HuH-7.5 (cell line): Measurements from ENCODE around the gene CH25H.
"Not testable (repeated sequence)": the region's sequence is repeated elsewhere in the genome, so short reads cannot be mapped to it uniquely, and the experiment has no call there.

Source experiments
- DNase-seq: peaks from one replicate; pipeline ENCODE4 v3.0.0; 2011; ENCODE audit warnings: low spot score

The CH25H gene

GRCh38 chr10:89197473-89197872 lies 9.6 kb downstream of the CH25H start:
- no peak for DNase-seq

GRCh38 chr10:89191301-89191700 lies 15.8 kb downstream of the CH25H start:
- not testable (repeated sequence) for DNase-seq

GRCh38 chr10:89189211-89189734 lies 17.8 kb downstream of the CH25H start:
- DNase-seq: no peak

- no peak for DNase-seq
Observed at GRCh38 chr10:89185658-89186057, 21.5 kb downstream of the CH25H start.

GRCh38 chr10:89184638-89185037 lies 22.5 kb downstream of the CH25H start:
- DNase-seq: no peak

GRCh38 chr10:89183571-89183970 lies 23.5 kb downstream of the CH25H start:
- DNase-seq: no peak

GRCh38 chr10:89182894-89183293 lies 24.2 kb downstream of the CH25H start:
- DNase-seq: no peak

GRCh38 chr10:89175816-89176215 lies 31.3 kb downstream of the CH25H start:
- DNase-seq: no peak

- DNase-seq: no peak
Observed at GRCh38 chr10:89173075-89173474, 34.0 kb downstream of the CH25H start.

GRCh38 chr10:89171996-89172395 lies 35.1 kb downstream of the CH25H start:
- no peak for DNase-seq

- DNase-seq: no peak
Observed at GRCh38 chr10:89171263-89171872, 35.7 kb downstream of the CH25H start.

- DNase-seq: not testable (repeated sequence)
Observed at GRCh38 chr10:89168354-89168900, 38.7 kb downstream of the CH25H start.

- DNase-seq: no peak
Observed at GRCh38 chr10:89167915-89168314, 39.2 kb downstream of the CH25H start.

- DNase-seq: no peak
Observed at GRCh38 chr10:89165923-89166322, 41.2 kb downstream of the CH25H start.

GRCh38 chr10:89164920-89165319 lies 42.2 kb downstream of the CH25H start:
- DNase-seq: no peak

- DNase-seq: no peak
Observed at GRCh38 chr10:89164080-89164479, 43.0 kb downstream of the CH25H start.

- no peak for DNase-seq
Observed at GRCh38 chr10:89163265-89163995, 43.7 kb downstream of the CH25H start.

GRCh38 chr10:89162596-89162995 lies 44.5 kb downstream of the CH25H start:
- no peak for DNase-seq

- DNase-seq: no peak
Observed at GRCh38 chr10:89160339-89160738, 46.8 kb downstream of the CH25H start.

GRCh38 chr10:89159761-89160160 lies 47.4 kb downstream of the CH25H start:
- DNase-seq: no peak

GRCh38 chr10:89159316-89159715 lies 47.8 kb downstream of the CH25H start:
- DNase-seq: no peak

- no peak for DNase-seq
Observed at GRCh38 chr10:89158446-89158845, 48.7 kb downstream of the CH25H start.

- DNase-seq: no peak
Observed at GRCh38 chr10:89156161-89156835, 50.8 kb downstream of the CH25H start.
